SK-N-SH (cell line): ENCODE data around the gene RAD51B.

Source experiments
- CTCF ChIP-seq: fragments of 200-600 bp; sonication (generic); IDR thresholded peaks from 2 replicates; pipeline ENCODE4 v1.6.1; 2017; ENCODE audit warnings: antibody characterized with exemption, mild to moderate bottlenecking, moderate library complexity
- RAD21 ChIP-seq: IDR thresholded peaks from 2 replicates; pipeline ENCODE4 v1.6.1; 2012; ENCODE audit warnings: mild to moderate bottlenecking, low read length
- YY1 ChIP-seq: IDR thresholded peaks from 2 replicates; pipeline ENCODE4 v1.4.0; 2012; ENCODE audit warnings: low read depth, mild to moderate bottlenecking

- no peak for TF ChIP-seq RAD21
- no peak for TF ChIP-seq YY1
- TF ChIP-seq CTCF, result no peak
These were observed 263.2 kb downstream of the RAD51B start for GRCh38 chr14:68082698-68083291.
